Measurements from ENCODE around the gene SH3RF3. TPM values are rescaled to one million over a fixed set of nuclear protein-coding genes. Genes with fewer than 3 reads are reported as not detected.
"Not testable (repeated sequence)": the region's sequence is repeated elsewhere in the genome, so short reads cannot be mapped to it uniquely, and the experiment has no call there.

Gene SH3RF3
- total RNA-seq, 1 experiment from 2014 or later, result 4.9 TPM

GRCh38 chr2:109109342-109109741 is 19.7 kb upstream of the SH3RF3 start:
- BruUV-seq (replicated peaks), result no TSS peak
- Histone ChIP-seq H3K27me3 (ENCODE audit: control insufficient read depth, insufficient read depth, low read length) (no peaks in the 10 kb centered on the region), H3K36me3 (ENCODE audit: control insufficient read depth, insufficient read depth, low read length) (no peaks in the 10 kb centered on the region), H3K4me1 (ENCODE audit: control insufficient read depth, insufficient read depth, low read length) (no peaks in the 10 kb centered on the region), H3K27ac (ENCODE audit: low read length) (no peak overlapping the region), H3K9me3 (ENCODE audit: control insufficient read depth, insufficient read depth, low read depth, low read length) (no peaks in the 10 kb centered on the region), H3K4me3 (ENCODE audit: low read depth in 2 of 2, low read length in 2 of 2) (no peak overlapping the region)
- no peak for ATAC-seq
- in situ Hi-C loops (cut with HindIII; ENCODE audit: low pct_unique_long_range_greater_than_20kb, low sequenced_read_pairs), result no loop called here
- intact Hi-C loops (cut with micrococcal nuclease; ENCODE audit: unreplicated experiment), result no loop called here
- no peak for TF ChIP-seq POLR2AphosphoS5 (IDR thresholded peaks at IDR 0.05; ENCODE audit: low read depth, low read length)
- no peak for TF ChIP-seq REST (IDR thresholded peaks at IDR 0.05; ENCODE audit: insufficient read depth in 1 of 2, low read depth in 2 of 2, low read length in 1 of 2)
- TF ChIP-seq SIN3A (IDR thresholded peaks at IDR 0.05; ENCODE audit: borderline replicate concordance, insufficient read depth, low read depth, low read length), result no peak
- no peak for TF ChIP-seq CTCF (IDR thresholded peaks at IDR 0.05)
- TF ChIP-seq TCF7L2 (IDR thresholded peaks at IDR 0.05; ENCODE audit: low read depth, low read length), result no peak
- POLR2A ChIA-PET, result no interaction called here
- DNase-seq (ENCODE audit: low read depth, low spot score), result no peak
- CTCF ChIA-PET, result no interaction called here

- CTCF ChIA-PET, result no interaction called here
- Histone ChIP-seq H3K27ac (ENCODE audit: low read length) (no peak overlapping the region), H3K9me3 (ENCODE audit: control insufficient read depth, insufficient read depth, low read depth, low read length) (no peaks in the 10 kb centered on the region), H3K27me3 (ENCODE audit: control insufficient read depth, insufficient read depth, low read length) (no peaks in the 10 kb centered on the region), H3K4me3 (ENCODE audit: low read depth in 2 of 2, low read length in 2 of 2) (no peak overlapping the region), H3K4me1 (ENCODE audit: control insufficient read depth, insufficient read depth, low read length) (no peaks in the 10 kb centered on the region), H3K36me3 (ENCODE audit: control insufficient read depth, insufficient read depth, low read length) (no peaks in the 10 kb centered on the region)
- ATAC-seq (no peak), DNase-seq (ENCODE audit: low read depth, low spot score) (no peak)
- POLR2A ChIA-PET, result no interaction called here
- no peak for TF ChIP-seq CTCF (IDR thresholded peaks at IDR 0.05)
- TF ChIP-seq REST (IDR thresholded peaks at IDR 0.05; ENCODE audit: insufficient read depth in 1 of 2, low read depth in 2 of 2, low read length in 1 of 2), result no peak
- TF ChIP-seq POLR2AphosphoS5 (IDR thresholded peaks at IDR 0.05; ENCODE audit: low read depth, low read length), result no peak
- TF ChIP-seq SIN3A (IDR thresholded peaks at IDR 0.05; ENCODE audit: borderline replicate concordance, insufficient read depth, low read depth, low read length), result no peak
- TF ChIP-seq TCF7L2 (IDR thresholded peaks at IDR 0.05; ENCODE audit: low read depth, low read length), result no peak
- BruUV-seq (replicated peaks), result no TSS peak
- intact Hi-C loops (cut with micrococcal nuclease; ENCODE audit: unreplicated experiment) (no loop called here), in situ Hi-C loops (cut with HindIII; ENCODE audit: low pct_unique_long_range_greater_than_20kb, low sequenced_read_pairs) (no loop called here)
Observed at GRCh38 chr2:109110170-109110569, 18.8 kb upstream of the SH3RF3 start.

- BruUV-seq (replicated peaks); H3K36me3 ChIP-seq (ENCODE audit: control insufficient read depth, insufficient read depth, low read length); intact Hi-C loops (cut with micrococcal nuclease; ENCODE audit: unreplicated experiment); DNase-seq (ENCODE audit: low read depth, low spot score); H3K27ac ChIP-seq (ENCODE audit: low read length); H3K4me3 ChIP-seq (ENCODE audit: low read depth in 2 of 2, low read length in 2 of 2); H3K4me1 ChIP-seq (ENCODE audit: control insufficient read depth, insufficient read depth, low read length); POLR2A ChIA-PET; ATAC-seq; CTCF ChIA-PET; H3K9me3 ChIP-seq (ENCODE audit: control insufficient read depth, insufficient read depth, low read depth, low read length); H3K27me3 ChIP-seq (ENCODE audit: control insufficient read depth, insufficient read depth, low read length); in situ Hi-C loops (cut with HindIII; ENCODE audit: low pct_unique_long_range_greater_than_20kb, low sequenced_read_pairs): not testable (repeated sequence)
Observed at GRCh38 chr2:109117181-109117580, 11.8 kb upstream of the SH3RF3 start.

Data from Panc1 (cell line).